SK-N-SH (cell line): Measurements from ENCODE around the gene CRIP1. TPM values are rescaled to one million over a fixed set of nuclear protein-coding genes. Genes with fewer than 3 reads are reported as not detected.

ENCODE experiments used
- CTCF ChIA-PET: fragments of 300-600, 350-600 bp; formaldehyde crosslinking; extraction: SDS; loops from one replicate; lab custom pipeline; 2021; lab: Yijun Ruan, JAX
- POLR2A ChIA-PET: fragments of 350-600 bp; sonication (Branson Sonifier 250); formaldehyde crosslinking; extraction: SDS; loops from one replicate; lab custom pipeline; 2020; ENCODE audit warnings: antibody characterized with exemption, inconsistent platforms; lab: Yijun Ruan, JAX
- DNase-seq: peaks from one replicate; pipeline ENCODE4 v3.0.0; 2012
- H2AFZ ChIP-seq: fragments of 200-600 bp; sonication (generic); 2 replicates; pipeline ENCODE4 v1.8.1; 2016; ENCODE audit warnings: antibody characterized with exemption, mild to moderate bottlenecking, low read depth
- H3F3A ChIP-seq: fragments of 200-600 bp; sonication (generic); replicated peaks from 2 replicates; pipeline ENCODE3; 2016; ENCODE audit warnings: antibody characterized with exemption, mild to moderate bottlenecking; ENCODE audit not compliant: insufficient read depth
- H3K27ac ChIP-seq, 2 experiments: fragments of 200-500 bp in 1 of 2; fragments of 200-600 bp in 1 of 2; sonication (Bioruptor generic) in 1 of 2; sonication (generic), shearing (Covaris generic) in 1 of 2; 2 replicates each; pipeline versions ENCODE4 v1.5.1 to v1.6.1; 2014 to 2016; ENCODE audit warnings: low read depth in 2 of 2, inconsistent platforms in 1 of 2, low read length in 1 of 2, mild to moderate bottlenecking in 1 of 2, mixed read lengths in 1 of 2
- H3K27me3 ChIP-seq: fragments of 200-600 bp; sonication (generic), shearing (Covaris generic); 2 replicates; pipeline ENCODE4 v1.6.1; 2016; ENCODE audit warnings: mixed run types; ENCODE audit not compliant: insufficient read depth
- H3K36me3 ChIP-seq, 2 experiments: fragments of 200-500 bp in 1 of 2; fragments of 200-600 bp in 1 of 2; sonication (Bioruptor generic) in 1 of 2; sonication (generic) in 1 of 2; replicated peaks in 1 of 2; 2 replicates each; pipeline versions ENCODE3 to v1.5.1; 2014 to 2016; ENCODE audit warnings: low read length in 1 of 2, mild to moderate bottlenecking in 1 of 2; ENCODE audit not compliant: insufficient read depth in 2 of 2, control insufficient read depth in 1 of 2
- H3K4me1 ChIP-seq, 2 experiments: fragments of 200-500 bp in 1 of 2; fragments of 200-600 bp in 1 of 2; sonication (Bioruptor generic) in 1 of 2; sonication (generic), shearing (Covaris generic) in 1 of 2; 2 replicates each; pipeline versions ENCODE4 v1.5.1 to v1.6.1; 2014 to 2016; ENCODE audit warnings: low read depth in 1 of 2, low read length in 1 of 2, mixed run types in 1 of 2; ENCODE audit not compliant: insufficient read depth in 2 of 2, control insufficient read depth in 1 of 2
- H3K4me2 ChIP-seq: fragments of 200-600 bp; sonication (generic), shearing (Covaris generic); 2 replicates; pipeline ENCODE4 v1.6.1; 2017; ENCODE audit warnings: mixed run types
- H3K4me3 ChIP-seq, 2 experiments: fragments of 200-500 bp in 1 of 2; fragments of 200-600 bp in 1 of 2; sonication (Bioruptor generic) in 1 of 2; sonication (generic), shearing (Covaris generic) in 1 of 2; 2 replicates each; pipeline versions ENCODE4 v1.5.1 to v1.8.1; 2014 to 2016; ENCODE audit warnings: low read depth in 2 of 2, inconsistent platforms in 1 of 2, low read length in 1 of 2, mild to moderate bottlenecking in 1 of 2, mixed read lengths in 1 of 2, moderate library complexity in 1 of 2
- H3K79me2 ChIP-seq: fragments of 200-600 bp; sonication (generic); 2 replicates; pipeline ENCODE4 v1.8.1; 2017; ENCODE audit warnings: mild to moderate bottlenecking; ENCODE audit not compliant: insufficient read depth
- H3K9ac ChIP-seq: fragments of 200-600 bp; sonication (generic); 2 replicates; pipeline ENCODE4 v1.6.1; 2017; ENCODE audit warnings: mixed run types
- H3K9me2 ChIP-seq: fragments of 200-600 bp; sonication (generic); 2 replicates; pipeline ENCODE4 v1.6.1; 2017; ENCODE audit warnings: mixed run types
- H3K9me3 ChIP-seq: fragments of 200-600 bp; sonication (generic); 2 replicates; pipeline ENCODE4 v1.6.1; 2017; ENCODE audit warnings: mixed run types, mild to moderate bottlenecking, moderate library complexity
- H4K20me1 ChIP-seq: fragments of 200-600 bp; sonication (generic); 2 replicates; pipeline ENCODE4 v1.6.1; 2017; ENCODE audit warnings: mild to moderate bottlenecking, mixed run types; ENCODE audit not compliant: insufficient read depth
- ELF1 ChIP-seq: IDR thresholded peaks from 2 replicates; pipeline ENCODE4 v1.4.0; 2012
- EZH2phosphoT487 ChIP-seq: fragments of 200-600 bp; sonication (generic); IDR thresholded peaks from 2 replicates; pipeline ENCODE4 v1.6.1; 2017; ENCODE audit warnings: low read depth, mixed run types, mild to moderate bottlenecking, antibody characterized with exemption, moderate library complexity, borderline replicate concordance
- GABPA ChIP-seq: IDR thresholded peaks from 2 replicates; pipeline ENCODE4 v1.4.0; 2012; ENCODE audit warnings: low read depth, mild to moderate bottlenecking
- IRF3 ChIP-seq: fragments of 150-350 bp; IDR thresholded peaks from 2 replicates; pipeline ENCODE4 v1.6.1; 2016; ENCODE audit warnings: mild to moderate bottlenecking, low read depth, low read length
- MAX ChIP-seq: IDR thresholded peaks from 2 replicates; pipeline ENCODE4 v1.4.0; 2012; ENCODE audit warnings: low read depth
- RCOR1 ChIP-seq: fragments of 150-350 bp; IDR thresholded peaks from 2 replicates; pipeline ENCODE4 v1.6.1; 2017; ENCODE audit warnings: antibody characterized with exemption, low read length
- REST ChIP-seq: IDR thresholded peaks from 2 replicates; pipeline ENCODE4 v1.6.1; 2012; ENCODE audit warnings: mild to moderate bottlenecking, low read depth, low read length, moderate library complexity
- SIN3A ChIP-seq: IDR thresholded peaks from 2 replicates; pipeline ENCODE4 v1.6.1; 2012; ENCODE audit warnings: low read depth, mild to moderate bottlenecking, low read length, moderate library complexity, borderline replicate concordance
- TCF12 ChIP-seq: IDR thresholded peaks from 2 replicates; pipeline ENCODE4 v1.4.0; 2012
- USF2 ChIP-seq: fragments of 150-350 bp; IDR thresholded peaks from 2 replicates; pipeline ENCODE4 v1.6.1; 2017; ENCODE audit warnings: antibody characterized with exemption, low read length, low read depth, borderline replicate concordance
- YY1 ChIP-seq: IDR thresholded peaks from 2 replicates; pipeline ENCODE4 v1.4.0; 2012; ENCODE audit warnings: low read depth, mild to moderate bottlenecking
- WGBS: methylation state at CpG from one replicate; pipeline ENCODE4 v1.1.6; 2017; ENCODE audit warnings: low lambda C conversion rate; 5-methylcytosine and 5-hydroxymethylcytosine counted together
- polyA plus RNA-seq, 3 experiments: library from polyadenylated mRNA; depleted of rRNA; stranded (reverse); fragments of >200 nt; gene quantifications; 2 replicates each; pipeline ENCODE4 v1.2.3, GENCODE V29; 2012

Gene CRIP1
- polyA plus RNA-seq, 1 of the 3 experiments (the other 2 are of a cell fraction), result 0.72 TPM

- peak; percentile 95 for DNase-seq
- no peaks in the 10 kb centered on the region for H3K36me3 ChIP-seq
- peaks cover 13% of the 10 kb centered on the region; the same call in 1 of the 2 replicates for H3K79me2 ChIP-seq
- H2AFZ ChIP-seq, result no peak overlapping the region
- peak overlapping the region; percentile 92 for H3K9ac ChIP-seq
- no peaks in the 10 kb centered on the region for H3F3A ChIP-seq
- H4K20me1 ChIP-seq, result peaks cover 11% of the 10 kb centered on the region; the same call in 1 of the 2 replicates
- H3K9me3 ChIP-seq, result no peaks in the 10 kb centered on the region
- H3K4me1 ChIP-seq, result peaks cover 5 to 20% of the 10 kb centered on the region in 2 experiments; a peak in 2 of 4 replicates
- POLR2A ChIA-PET, result no interaction called here
- peak overlapping the region; percentile 70 to 78 for H3K4me3 ChIP-seq
- H3K27ac ChIP-seq, result peak overlapping the region; percentile 73 to 76
- CTCF ChIA-PET, result interaction anchor here (0.5 to 5.9 kb wide), 10 partner anchors 11 to 411 kb away, joined by 3 to 135 read pairs (median 20); partner anchors contain the start of gene TMEM121
- H3K4me2 ChIP-seq, result peak overlapping the region; percentile 96; the same call in 1 of the 2 replicates
- no peaks in the 10 kb centered on the region for H3K9me2 ChIP-seq
- TF ChIP-seq ELF1, result no peak
- TF ChIP-seq MAX, result no peak
- no peak for TF ChIP-seq USF2
- no peak for TF ChIP-seq RCOR1
- no peak for TF ChIP-seq REST
- no peak for TF ChIP-seq TCF12
- TF ChIP-seq YY1, result no peak
- no peak for TF ChIP-seq GABPA
- no peak for TF ChIP-seq EZH2phosphoT487
- no peak for TF ChIP-seq SIN3A
- TF ChIP-seq IRF3, result no peak
- WGBS, result 0% methylated on average over 16 of the region's 53 CpGs
- H3K27me3 ChIP-seq, result no peaks in the 10 kb centered on the region
These were observed 4.8 kb downstream of the CRIP1 start for GRCh38 chr14:105491366-105491973.
